Mucosa of descending colon (tissue), 3 donors: ENCODE results near the gene DRC1. TPM values are rescaled to one million over a fixed set of nuclear protein-coding genes. Genes with fewer than 3 reads are reported as not detected.

Experiments
- ATAC-seq: fragments of 200-7000 bp; cut with Tn5 transposase; one replicate; pipeline ENCODE4 v1.9.1; 2020; ENCODE audit warnings: mild to moderate bottlenecking, moderate library complexity
- DNase-seq, 3 donors: peaks; one replicate each; pipeline ENCODE4 v3.0.0-alpha.2; 2020
- H3K36me3 ChIP-seq: fragments of 200-600 bp; one replicate; pipeline ENCODE4 v1.8.0; 2021; ENCODE audit warnings: low read depth, mild to moderate bottlenecking
- H3K4me1 ChIP-seq: fragments of 200-600 bp; one replicate; pipeline ENCODE4 v1.8.0; 2021; ENCODE audit warnings: low read depth, mild to moderate bottlenecking
- H3K4me3 ChIP-seq: fragments of 200-600 bp; one replicate; pipeline ENCODE4 v1.8.0; 2021; ENCODE audit warnings: mild to moderate bottlenecking
- H3K9me3 ChIP-seq: fragments of 200-600 bp; one replicate; pipeline ENCODE4 v1.8.0; 2021; ENCODE audit warnings: mild to moderate bottlenecking
- intact Hi-C, 2 donors: fragments of 100-400 bp; cut with DNase I in 1 of 2; cut with micrococcal nuclease in 1 of 2; formaldehyde crosslinking; loops; one replicate each; pipeline versions ENCODE4 v1.11.0 to v1.11.1; 2022; cut with DNase I, micrococcal nuclease
- total RNA-seq, 3 donors: library from RNA; stranded (reverse); fragmentation: NEBNext Ultra II Directional in 2 of 3; extraction: Animal tissue kit (Norgen Biotek cat#: 25700) in 2 of 3; gene quantifications; one replicate each; pipeline versions ENCODE4 v1.2.1 to v1.2.4, GENCODE V29; 2021 to 2023
- TF ChIP-seq, protein P1 (sequence below): fragments of 200-600 bp; IDR thresholded peaks from one replicate; pipeline ENCODE4 v1.8.0; 2022; ENCODE audit warnings: antibody characterized with exemption, mild to moderate bottlenecking
- donor health status: DM: no; HTN: no; CAD: no; lungs with moderate emphysema.
- donor health status: DM: no; HTN: no; CAD: no.
- donor health status: DM: no; HTN: yes; CAD: no.

The DRC1 gene
- total RNA-seq, 3 donors from 2014 or later = not detected

DNA sequence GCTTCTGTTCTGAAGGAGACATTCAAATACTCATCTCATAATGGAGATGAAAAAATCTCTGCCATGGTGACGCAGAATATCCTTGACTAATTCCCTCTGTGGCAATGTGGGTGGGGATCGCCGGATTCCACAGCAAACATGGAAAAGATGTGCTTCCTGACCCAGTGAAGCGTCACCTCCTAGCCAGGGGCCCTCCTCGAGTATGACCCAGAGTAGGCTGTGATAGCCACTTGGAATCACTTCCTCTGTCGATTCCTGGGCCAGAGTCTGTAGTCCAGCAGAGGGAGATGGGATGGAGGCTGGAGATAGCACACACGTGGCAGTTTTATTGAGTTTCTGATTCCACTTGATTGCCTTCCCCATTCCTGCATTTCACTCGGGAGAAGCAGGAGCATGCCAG lies 36.8 kb downstream of the DRC1 start:
- TF ChIP-seq, protein P1, sequence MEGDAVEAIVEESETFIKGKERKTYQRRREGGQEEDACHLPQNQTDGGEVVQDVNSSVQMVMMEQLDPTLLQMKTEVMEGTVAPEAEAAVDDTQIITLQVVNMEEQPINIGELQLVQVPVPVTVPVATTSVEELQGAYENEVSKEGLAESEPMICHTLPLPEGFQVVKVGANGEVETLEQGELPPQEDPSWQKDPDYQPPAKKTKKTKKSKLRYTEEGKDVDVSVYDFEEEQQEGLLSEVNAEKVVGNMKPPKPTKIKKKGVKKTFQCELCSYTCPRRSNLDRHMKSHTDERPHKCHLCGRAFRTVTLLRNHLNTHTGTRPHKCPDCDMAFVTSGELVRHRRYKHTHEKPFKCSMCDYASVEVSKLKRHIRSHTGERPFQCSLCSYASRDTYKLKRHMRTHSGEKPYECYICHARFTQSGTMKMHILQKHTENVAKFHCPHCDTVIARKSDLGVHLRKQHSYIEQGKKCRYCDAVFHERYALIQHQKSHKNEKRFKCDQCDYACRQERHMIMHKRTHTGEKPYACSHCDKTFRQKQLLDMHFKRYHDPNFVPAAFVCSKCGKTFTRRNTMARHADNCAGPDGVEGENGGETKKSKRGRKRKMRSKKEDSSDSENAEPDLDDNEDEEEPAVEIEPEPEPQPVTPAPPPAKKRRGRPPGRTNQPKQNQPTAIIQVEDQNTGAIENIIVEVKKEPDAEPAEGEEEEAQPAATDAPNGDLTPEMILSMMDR = no peak
- intact Hi-C loops = no loop called here
- DNase-seq (no peak), ATAC-seq (peak; percentile 61)
- Histone ChIP-seq H3K4me1 (no peaks in the 10 kb centered on the region), H3K4me3 (no peak overlapping the region), H3K36me3 (no peaks in the 10 kb centered on the region), H3K9me3 (no peaks in the 10 kb centered on the region)

DNA sequence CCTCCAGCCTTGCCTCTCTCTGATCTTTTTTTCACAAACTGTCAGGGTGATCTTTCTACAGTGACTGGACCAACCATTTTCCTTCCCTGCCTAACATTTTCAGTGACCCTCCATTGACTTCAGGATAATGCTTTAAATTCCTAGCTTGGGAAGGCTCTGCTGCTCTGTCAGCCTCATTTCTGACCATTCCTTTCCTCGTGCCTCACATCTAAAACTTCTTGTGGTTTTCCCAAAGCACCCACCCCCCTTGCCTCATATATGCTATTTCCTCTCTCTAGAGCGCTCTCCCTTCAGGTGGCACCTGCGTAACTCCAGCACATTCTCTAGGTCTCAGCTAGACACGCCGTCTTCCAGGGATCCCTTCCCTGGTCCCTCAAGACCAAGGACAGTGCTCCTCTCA lies 37.2 kb downstream of the DRC1 start:
- intact Hi-C loops = no loop called here
- H3K36me3 ChIP-seq = no peaks in the 10 kb centered on the region
- DNase-seq (no peak), ATAC-seq (no peak)
- TF ChIP-seq, protein P1 = no peak
- no peaks in the 10 kb centered on the region for H3K9me3 ChIP-seq
- no peak overlapping the region for H3K4me3 ChIP-seq
- H3K4me1 ChIP-seq = no peaks in the 10 kb centered on the region

DNA sequence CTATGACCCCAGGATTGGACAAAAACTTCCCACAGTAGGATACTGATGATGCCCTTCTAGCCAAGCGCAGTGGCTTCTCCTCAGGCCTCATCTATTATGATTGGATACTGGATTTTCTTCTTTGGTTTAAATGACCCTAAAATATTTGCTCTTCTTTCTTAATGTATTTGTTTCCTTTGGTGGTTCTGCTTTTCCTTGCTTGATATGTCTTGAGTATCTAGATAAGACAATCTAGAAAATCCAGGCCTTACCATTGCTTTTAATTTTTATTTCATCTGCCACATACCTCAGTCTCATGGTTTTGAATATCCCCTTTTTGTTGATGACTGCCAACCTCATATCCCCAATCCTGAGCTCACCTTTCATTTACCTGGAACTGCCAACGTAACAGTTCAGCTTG lies 40.6 kb downstream of the DRC1 start:
- Histone ChIP-seq H3K9me3 (no peaks in the 10 kb centered on the region), H3K4me3 (no peak overlapping the region), H3K4me1 (no peaks in the 10 kb centered on the region), H3K36me3 (no peaks in the 10 kb centered on the region)
- TF ChIP-seq, protein P1 = no peak
- intact Hi-C loops = no loop called here
- no peak for DNase-seq
- ATAC-seq = no peak

DNA sequence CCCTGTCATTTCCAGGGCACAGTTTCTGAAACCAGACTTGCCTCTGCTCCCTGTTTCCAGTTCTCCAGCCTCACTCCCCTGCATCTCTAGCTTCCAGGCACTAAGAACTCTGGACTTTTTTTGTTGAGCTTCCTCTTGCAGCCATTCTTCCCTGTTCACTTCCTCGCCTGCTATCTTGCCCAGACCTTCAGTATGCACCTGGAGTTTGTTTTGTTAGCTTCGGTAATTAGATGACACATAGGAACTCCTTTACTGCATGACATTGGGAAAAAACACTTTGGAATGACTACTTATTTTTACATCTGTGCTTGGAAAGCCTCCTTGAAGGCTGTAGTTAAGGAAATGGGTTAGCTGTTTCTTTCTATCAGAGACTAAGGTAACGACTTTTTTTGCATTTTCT lies 41.0 kb downstream of the DRC1 start:
- H3K36me3 ChIP-seq = no peaks in the 10 kb centered on the region
- intact Hi-C loops = no loop called here
- H3K4me3 ChIP-seq = no peak overlapping the region
- TF ChIP-seq, protein P1 = no peak
- H3K9me3 ChIP-seq = no peaks in the 10 kb centered on the region
- ATAC-seq (peak; percentile 67), DNase-seq (no peak)
- no peaks in the 10 kb centered on the region for H3K4me1 ChIP-seq

DNA sequence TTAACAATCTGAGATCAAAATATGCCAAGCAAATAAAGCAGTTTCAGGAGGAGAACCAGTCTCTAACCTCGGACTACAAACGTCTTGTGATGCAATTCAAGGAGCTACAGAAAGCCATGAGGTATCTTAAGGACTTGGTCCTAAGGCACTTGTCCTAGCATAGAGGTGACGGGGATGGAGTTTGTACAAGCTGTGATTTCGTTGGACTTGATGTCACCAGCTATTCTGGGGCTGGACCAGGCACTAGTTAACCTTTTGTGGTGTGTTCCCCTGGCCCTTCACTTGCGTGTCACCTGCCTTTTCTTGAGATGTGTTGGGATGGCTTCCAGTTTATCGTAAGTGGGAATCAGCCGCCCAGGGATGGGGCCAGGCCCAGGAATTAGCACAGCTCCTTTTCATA lies 42.5 kb downstream of the DRC1 start:
- H3K36me3 ChIP-seq = no peaks in the 10 kb centered on the region
- H3K4me3 ChIP-seq = no peak overlapping the region
- H3K9me3 ChIP-seq = no peaks in the 10 kb centered on the region
- ATAC-seq (no peak), DNase-seq (no peak)
- intact Hi-C loops = no loop called here
- H3K4me1 ChIP-seq = no peaks in the 10 kb centered on the region
- TF ChIP-seq, protein P1 = no peak

DNA sequence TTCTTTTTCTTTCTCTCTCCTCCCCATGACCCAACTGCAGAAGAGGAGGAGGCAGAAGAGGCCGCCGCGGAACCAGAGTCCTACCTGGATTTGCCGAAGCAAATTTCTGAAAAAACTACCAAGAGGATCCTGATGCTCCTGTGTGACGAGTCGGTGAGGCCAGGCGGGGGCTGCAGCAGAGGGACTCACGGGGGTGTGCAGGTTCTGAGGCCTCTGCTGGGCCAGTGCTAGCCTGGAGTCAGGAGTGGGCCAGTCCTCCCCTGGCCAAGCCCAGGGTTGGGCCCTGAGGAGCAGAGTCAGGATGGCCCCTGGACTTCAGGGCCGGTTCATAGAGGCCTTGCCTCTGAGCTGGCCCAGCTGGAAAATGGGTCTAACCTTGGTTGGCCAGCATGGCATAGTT lies 46.9 kb downstream of the DRC1 start:
- no peaks in the 10 kb centered on the region for H3K4me1 ChIP-seq
- no peak overlapping the region for H3K4me3 ChIP-seq
- intact Hi-C loops = no loop called here
- no peak for DNase-seq
- no peak for ATAC-seq
- no peaks in the 10 kb centered on the region for H3K36me3 ChIP-seq
- no peaks in the 10 kb centered on the region for H3K9me3 ChIP-seq
- TF ChIP-seq, protein P1 = no peak
